Endothelial cell of umbilical vein (primary cell): ENCODE results near the gene CAPN14. TPM values are rescaled to one million over a fixed set of nuclear protein-coding genes. Genes with fewer than 3 reads are reported as not detected.

Experiments used
- BruUV-seq: library from RNA; stranded (reverse); fragments of 400-500 nt; replicated peaks from 2 replicates; lab custom pipeline; 2021; lab: Mats Ljungman, UMichigan
- CTCF ChIA-PET: fragments of 300-600, 350-600 bp; sonication (Branson Sonifier 250); formaldehyde crosslinking; loops from one replicate; lab custom pipeline; 2021; ENCODE audit warnings: antibody characterized with exemption, inconsistent platforms; lab: Charles Lee
- POLR2A ChIA-PET: fragments of 300-600, 350-600 bp; sonication (Branson Sonifier 250); formaldehyde crosslinking; loops from one replicate; lab custom pipeline; 2021; ENCODE audit warnings: antibody characterized with exemption, inconsistent platforms; lab: Charles Lee
- DNase-seq: peaks from one replicate; pipeline ENCODE4 v3.0.0-alpha.2; 2011; ENCODE audit warnings: low read depth, low spot score
- FAIRE-seq: peaks from 2 replicates; lab custom pipeline; 2011; peaks lifted over from hg19 to GRCh38; lab: Jason Lieb, UNC
- H2AFZ ChIP-seq: 2 replicates; pipeline ENCODE4 v1.6.0; 2012; ENCODE audit warnings: low read depth, low read length, control low read depth, inconsistent platforms
- H3K27ac ChIP-seq: 2 replicates; pipeline ENCODE4 v1.5.1; 2011; ENCODE audit warnings: low read depth, mild to moderate bottlenecking, control low read depth, low read length, moderate library complexity; ENCODE audit not compliant: insufficient read depth
- H3K27me3 ChIP-seq, 2 experiments: 2 replicates each; pipeline versions ENCODE4 v1.6.0 to v1.6.1; 2011; ENCODE audit warnings: low read length in 2 of 2, mixed read lengths in 1 of 2; ENCODE audit not compliant: control insufficient read depth in 2 of 2, insufficient read depth in 2 of 2
- H3K36me3 ChIP-seq, 2 experiments: 2 replicates in 1 of 2; 3 replicates in 1 of 2; pipeline ENCODE4 v1.5.1; 2011; ENCODE audit warnings: low read length in 2 of 2, mild to moderate bottlenecking in 1 of 2, moderate library complexity in 1 of 2; ENCODE audit not compliant: control insufficient read depth in 2 of 2, insufficient read depth in 2 of 2; ENCODE audit errors: extremely low read depth in 1 of 2
- H3K4me1 ChIP-seq: 3 replicates; pipeline ENCODE4 v1.5.1; 2011; ENCODE audit warnings: mild to moderate bottlenecking, low read length; ENCODE audit not compliant: control insufficient read depth, insufficient read depth; ENCODE audit errors: extremely low read depth
- H3K4me2 ChIP-seq: 2 replicates; pipeline ENCODE4 v1.6.1; 2011; ENCODE audit warnings: low read length, control low read depth, mixed read lengths; ENCODE audit not compliant: insufficient read depth
- H3K4me3 ChIP-seq, 3 experiments: fragments of 200-600 bp in 1 of 3; sonication (generic), shearing (Covaris generic) in 1 of 3; replicated peaks in 1 of 3; 2 replicates each; pipeline ENCODE4 v1.5.1; 2011 to 2016; ENCODE audit warnings: control low read depth in 3 of 3, low read length in 3 of 3, mild to moderate bottlenecking in 2 of 3, inconsistent platforms in 1 of 3, low read depth in 1 of 3, moderate library complexity in 1 of 3; ENCODE audit not compliant: insufficient read depth in 1 of 3
- H3K79me2 ChIP-seq: 2 replicates; pipeline ENCODE4 v1.6.0; 2012; ENCODE audit warnings: low read length, inconsistent platforms; ENCODE audit not compliant: control insufficient read depth, insufficient read depth
- H3K9ac ChIP-seq: replicated peaks from 2 replicates; pipeline ENCODE3; 2011; ENCODE audit warnings: low read length, control low read depth; ENCODE audit not compliant: insufficient read depth; ENCODE audit errors: extremely low read depth
- H3K9me1 ChIP-seq: replicated peaks from 3 replicates; pipeline ENCODE4 v1.6.0; 2011; ENCODE audit warnings: mild to moderate bottlenecking, low read length; ENCODE audit not compliant: control insufficient read depth, insufficient read depth; ENCODE audit errors: extremely low read depth
- H3K9me3 ChIP-seq: replicated peaks from 2 replicates; pipeline ENCODE4 v1.5.1; 2012; ENCODE audit warnings: low read length, inconsistent platforms; ENCODE audit not compliant: control insufficient read depth, insufficient read depth
- H4K20me1 ChIP-seq: replicated peaks from 2 replicates; pipeline ENCODE3; 2011; ENCODE audit warnings: mild to moderate bottlenecking, low read length; ENCODE audit not compliant: control insufficient read depth, insufficient read depth; ENCODE audit errors: extremely low read depth
- EZH2 ChIP-seq: IDR thresholded peaks from 2 replicates; pipeline ENCODE4 v1.6.1; 2012; ENCODE audit warnings: borderline replicate concordance, low read depth, mild to moderate bottlenecking, moderate library complexity, low read length, inconsistent platforms; ENCODE audit not compliant: severe bottlenecking
- FOS ChIP-seq: IDR thresholded peaks from 2 replicates; pipeline ENCODE4 v1.6.1; 2011; ENCODE audit warnings: mild to moderate bottlenecking, low read length, moderate library complexity, borderline replicate concordance; ENCODE audit not compliant: insufficient read depth
- GATA2 ChIP-seq: IDR thresholded peaks from 2 replicates; pipeline ENCODE4 v1.7.0; 2011; ENCODE audit warnings: low read depth, mild to moderate bottlenecking, moderate library complexity, mixed read lengths, low read length; ENCODE audit not compliant: insufficient read length, insufficient read depth
- JUN ChIP-seq: IDR thresholded peaks from 2 replicates; pipeline ENCODE4 v1.6.1; 2011; ENCODE audit warnings: borderline replicate concordance, low read depth; ENCODE audit not compliant: insufficient read length, insufficient read depth
- MYC ChIP-seq: IDR thresholded peaks from one replicate; pipeline ENCODE4 v1.6.1; 2011; ENCODE audit warnings: mild to moderate bottlenecking, low read depth, low read length
- POLR2A ChIP-seq: IDR thresholded peaks from 2 replicates; pipeline ENCODE4 v1.6.1; 2012; ENCODE audit warnings: low read depth, mild to moderate bottlenecking, control low read depth, low read length
- POLR2AphosphoS5 ChIP-seq: IDR thresholded peaks from 2 replicates; pipeline ENCODE4 v1.6.1; 2012; ENCODE audit warnings: low read depth, mild to moderate bottlenecking, control low read depth, low read length, moderate library complexity; ENCODE audit not compliant: insufficient read depth
- dilution Hi-C: fragments of 300-500 bp; cut with MboI; formaldehyde crosslinking; loops from one replicate; pipeline ENCODE4 v1.15.0; 2019; ENCODE audit warnings: low sequenced_read_pairs; ENCODE audit not compliant: extremely low pct_ligation_motif_present
- intact Hi-C: fragments of 100-400 bp; cut with micrococcal nuclease; formaldehyde crosslinking; loops from one replicate; pipeline ENCODE4 v1.10.0; 2022
- polyA plus RNA-seq, 4 experiments: library from polyadenylated mRNA; depleted of rRNA in 3 of 4; stranded (reverse) in 3 of 4; unstranded in 1 of 4; fragments of >200 nt; gene quantifications; 2 replicates each; pipeline versions ENCODE4 v1.2.1 to v1.2.3, GENCODE V29; 2011 to 2012; ENCODE audit warnings: missing spikeins in 1 of 4
- total RNA-seq: library from RNA; stranded (reverse); gene quantifications from 2 replicates; pipeline ENCODE4 v1.2.3, GENCODE V29; 2021
- TF ChIP-seq, protein P1 (sequence below), 2 donors: IDR thresholded peaks; 1 replicate in 1 of 2; 2 replicates in 1 of 2; pipeline ENCODE4 v1.5.1; 2011; ENCODE audit warnings: low read length in 2 of 2, mild to moderate bottlenecking in 2 of 2, moderate library complexity in 2 of 2, control low read depth in 1 of 2, inconsistent platforms in 1 of 2, low read depth in 1 of 2; ENCODE audit not compliant: insufficient read depth in 1 of 2; ENCODE audit errors: extremely low read depth in 1 of 2
- TF ChIP-seq, protein P2 (sequence below): IDR thresholded peaks from 2 replicates; pipeline ENCODE4 v1.6.1; 2011; ENCODE audit not compliant: insufficient read depth, insufficient read length

CAPN14 gene
- total and polyA plus RNA-seq, 2 donors (not counting 3 experiments of a cell fraction or from before 2014, with no cell fraction given): 0.01 to 0.15 TPM

DNA sequence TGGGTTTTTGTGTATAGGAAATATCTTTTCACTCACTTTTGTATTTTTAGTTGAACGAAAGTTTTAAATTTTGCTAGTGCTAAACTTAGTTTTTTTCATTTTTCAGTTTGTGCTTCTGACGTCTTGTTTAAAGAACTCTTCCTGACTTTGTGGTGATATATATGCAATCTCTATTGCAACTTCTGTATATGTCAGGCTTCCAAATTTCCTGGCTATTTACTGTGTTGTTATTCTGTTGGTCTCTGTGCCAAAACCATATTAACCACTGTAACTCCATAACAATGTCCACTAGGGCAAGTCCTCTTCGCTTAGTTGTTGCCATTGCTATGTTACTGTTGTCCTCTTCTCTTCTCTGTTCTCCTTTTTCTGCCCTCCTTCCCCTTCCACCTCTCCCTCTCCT is 13.4 kb upstream of the CAPN14 start:
- Histone ChIP-seq H3K36me3 (no peaks in the 10 kb centered on the region), H3K9me1 (no peaks in the 10 kb centered on the region), H3K79me2 (no peaks in the 10 kb centered on the region), H3K4me1 (peaks cover 4% of the 10 kb centered on the region), H3K4me3 (no peak overlapping the region), H3K27ac (no peak overlapping the region), H2AFZ (no peak overlapping the region), H3K27me3 (peaks cover 6 to 12% of the 10 kb centered on the region in 2 experiments), H3K4me2 (no peak overlapping the region), H3K9ac (no peak overlapping the region), H3K9me3 (no peaks in the 10 kb centered on the region), H4K20me1 (no peaks in the 10 kb centered on the region)
- DNase-seq (no peak), FAIRE-seq (no peak)
- TF ChIP-seq, protein P1, sequence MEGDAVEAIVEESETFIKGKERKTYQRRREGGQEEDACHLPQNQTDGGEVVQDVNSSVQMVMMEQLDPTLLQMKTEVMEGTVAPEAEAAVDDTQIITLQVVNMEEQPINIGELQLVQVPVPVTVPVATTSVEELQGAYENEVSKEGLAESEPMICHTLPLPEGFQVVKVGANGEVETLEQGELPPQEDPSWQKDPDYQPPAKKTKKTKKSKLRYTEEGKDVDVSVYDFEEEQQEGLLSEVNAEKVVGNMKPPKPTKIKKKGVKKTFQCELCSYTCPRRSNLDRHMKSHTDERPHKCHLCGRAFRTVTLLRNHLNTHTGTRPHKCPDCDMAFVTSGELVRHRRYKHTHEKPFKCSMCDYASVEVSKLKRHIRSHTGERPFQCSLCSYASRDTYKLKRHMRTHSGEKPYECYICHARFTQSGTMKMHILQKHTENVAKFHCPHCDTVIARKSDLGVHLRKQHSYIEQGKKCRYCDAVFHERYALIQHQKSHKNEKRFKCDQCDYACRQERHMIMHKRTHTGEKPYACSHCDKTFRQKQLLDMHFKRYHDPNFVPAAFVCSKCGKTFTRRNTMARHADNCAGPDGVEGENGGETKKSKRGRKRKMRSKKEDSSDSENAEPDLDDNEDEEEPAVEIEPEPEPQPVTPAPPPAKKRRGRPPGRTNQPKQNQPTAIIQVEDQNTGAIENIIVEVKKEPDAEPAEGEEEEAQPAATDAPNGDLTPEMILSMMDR (IDR thresholded peaks at IDR 0.05; ENCODE audit: extremely low read depth in 1 of 2, insufficient read depth in 1 of 2, low read depth in 1 of 2, low read length in 2 of 2): no peak
- TF ChIP-seq EZH2: no peak
- TF ChIP-seq GATA2: no peak
- TF ChIP-seq FOS: no peak
- TF ChIP-seq POLR2AphosphoS5: no peak
- no peak for TF ChIP-seq MYC
- TF ChIP-seq POLR2A: no peak
- TF ChIP-seq JUN: no peak
- TF ChIP-seq, protein P2, sequence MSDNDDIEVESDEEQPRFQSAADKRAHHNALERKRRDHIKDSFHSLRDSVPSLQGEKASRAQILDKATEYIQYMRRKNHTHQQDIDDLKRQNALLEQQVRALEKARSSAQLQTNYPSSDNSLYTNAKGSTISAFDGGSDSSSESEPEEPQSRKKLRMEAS: no peak
- ChIA-PET CTCF (no interaction called here), POLR2A (no interaction called here)
- intact Hi-C loops (loop anchor here (5.0 kb wide), 2 partner anchors 37 to 518 kb away; no protein-coding TSS in a partner anchor), dilution Hi-C loops (no loop called here)
- BruUV-seq: no TSS peak
